H9 (cell line): ENCODE measurements around the gene RASGRF1. TPM values are rescaled to one million over a fixed set of nuclear protein-coding genes. Genes with fewer than 3 reads are reported as not detected.

ENCODE experiments used
- DNase-seq: peaks from one replicate; pipeline ENCODE4 v3.0.0-alpha.2; 2017
- H2AFZ ChIP-seq: one replicate; pipeline ENCODE4 v1.6.1; 2013; ENCODE audit warnings: mild to moderate bottlenecking, low read length, control low read depth, moderate library complexity
- H2AK5ac ChIP-seq: 2 replicates; pipeline ENCODE4 v1.6.1; 2013; ENCODE audit warnings: low read length, control low read depth, mixed read lengths; ENCODE audit not compliant: insufficient read length
- H2BK120ac ChIP-seq: one replicate; pipeline ENCODE4 v1.6.1; 2013; ENCODE audit warnings: low read depth, mild to moderate bottlenecking, low read length, control low read depth, inconsistent platforms; ENCODE audit not compliant: poor library complexity, severe bottlenecking
- H2BK12ac ChIP-seq: 2 replicates; pipeline ENCODE4 v1.6.1; 2013; ENCODE audit warnings: low read length, control low read depth, mixed read lengths, low read depth; ENCODE audit not compliant: insufficient read length
- H2BK15ac ChIP-seq: 2 replicates; pipeline ENCODE4 v1.6.1; 2013; ENCODE audit warnings: low read depth, low read length, control low read depth
- H2BK20ac ChIP-seq: one replicate; pipeline ENCODE4 v1.6.1; 2013; ENCODE audit warnings: low read depth, mild to moderate bottlenecking, low read length, control low read depth, inconsistent platforms; ENCODE audit not compliant: poor library complexity, severe bottlenecking
- H2BK5ac ChIP-seq: 2 replicates; pipeline ENCODE4 v1.6.1; 2013; ENCODE audit warnings: low read length, control low read depth, mixed read lengths; ENCODE audit not compliant: insufficient read length
- H3K14ac ChIP-seq: 2 replicates; pipeline ENCODE4 v1.6.1; 2013; ENCODE audit warnings: low read length, control low read depth; ENCODE audit not compliant: insufficient read depth
- H3K18ac ChIP-seq: 2 replicates; pipeline ENCODE4 v1.6.1; 2013; ENCODE audit warnings: low read depth, mild to moderate bottlenecking, mixed read lengths, low read length, control low read depth; ENCODE audit not compliant: insufficient read length
- H3K23ac ChIP-seq: 2 replicates; pipeline ENCODE4 v1.6.1; 2013; ENCODE audit warnings: low read length, control low read depth, mixed read lengths, low read depth; ENCODE audit not compliant: insufficient read length
- H3K23me2 ChIP-seq: 2 replicates; pipeline ENCODE4 v1.6.1; 2013; ENCODE audit warnings: low read depth, mild to moderate bottlenecking, mixed read lengths, low read length, control low read depth; ENCODE audit not compliant: insufficient read length, poor library complexity, severe bottlenecking
- H3K27ac ChIP-seq: 2 replicates; pipeline ENCODE4 v1.5.1; 2013; ENCODE audit warnings: low read length, control low read depth, mixed read lengths, low read depth; ENCODE audit not compliant: insufficient read length
- H3K27me3 ChIP-seq: 2 replicates; pipeline ENCODE4 v1.6.1; 2013; ENCODE audit warnings: low read length, control low read depth, inconsistent platforms; ENCODE audit not compliant: insufficient read depth
- H3K4ac ChIP-seq: 2 replicates; pipeline ENCODE4 v1.6.1; 2013; ENCODE audit warnings: low read depth, mild to moderate bottlenecking, control low read depth, inconsistent platforms, low read length, moderate library complexity
- H3K4me1 ChIP-seq: 2 replicates; pipeline ENCODE4 v1.6.1; 2013; ENCODE audit warnings: low read length, control low read depth, inconsistent platforms; ENCODE audit not compliant: insufficient read depth
- H3K4me2 ChIP-seq: 2 replicates; pipeline ENCODE4 v1.6.1; 2013; ENCODE audit warnings: low read length, control low read depth, mixed read lengths; ENCODE audit not compliant: insufficient read length, insufficient read depth
- H3K56ac ChIP-seq: 2 replicates; pipeline ENCODE4 v1.6.1; 2013; ENCODE audit warnings: low read depth, mild to moderate bottlenecking, mixed read lengths, low read length, control low read depth; ENCODE audit not compliant: insufficient read length
- H3K79me1 ChIP-seq: 2 replicates; pipeline ENCODE4 v1.6.1; 2013; ENCODE audit warnings: low read depth, mild to moderate bottlenecking, moderate library complexity, low read length, control low read depth, inconsistent platforms; ENCODE audit not compliant: insufficient read depth, poor library complexity, severe bottlenecking
- H3K79me2 ChIP-seq: 2 replicates; pipeline ENCODE4 v1.6.1; 2013; ENCODE audit warnings: low read length, control low read depth, inconsistent platforms; ENCODE audit not compliant: insufficient read depth
- H3K9ac ChIP-seq: 2 replicates; pipeline ENCODE4 v1.6.1; 2013; ENCODE audit warnings: low read length, control low read depth, mixed read lengths; ENCODE audit not compliant: insufficient read length; ENCODE audit errors: extremely low read depth
- H3K9me3 ChIP-seq: one replicate; pipeline ENCODE4 v1.6.1; 2013; ENCODE audit warnings: low read depth, low read length, inconsistent platforms; ENCODE audit not compliant: control insufficient read depth
- H3T11ph ChIP-seq: one replicate; pipeline ENCODE4 v1.6.1; 2013; ENCODE audit warnings: mild to moderate bottlenecking, low read length, control low read depth, inconsistent platforms
- H4K20me1 ChIP-seq: one replicate; pipeline ENCODE4 v1.6.1; 2013; ENCODE audit not compliant: control insufficient read depth, insufficient read length, insufficient read depth
- H4K5ac ChIP-seq: 2 replicates; pipeline ENCODE4 v1.6.1; 2013; ENCODE audit warnings: low read depth, mild to moderate bottlenecking, mixed read lengths, low read length, control low read depth; ENCODE audit not compliant: insufficient read length
- H4K8ac ChIP-seq: replicated peaks from 2 replicates; pipeline ENCODE4 v1.6.1; 2013; ENCODE audit warnings: low read length, control low read depth, mixed read lengths, low read depth; ENCODE audit not compliant: insufficient read length
- H4K91ac ChIP-seq: 2 replicates; pipeline ENCODE4 v1.6.1; 2013; ENCODE audit warnings: low read depth, mild to moderate bottlenecking, moderate library complexity, mixed read lengths, low read length, control low read depth; ENCODE audit not compliant: insufficient read length
- H3K27ac Mint-ChIP-seq, 3 experiments: 2 replicates in 2 of 3; 3 replicates in 1 of 3; pipeline ENCODE4 v1.8.0; 2020 to 2021; ENCODE audit warnings: mixed read lengths in 3 of 3, mild to moderate bottlenecking in 1 of 3, moderate library complexity in 1 of 3
- H3K27me3 Mint-ChIP-seq: 2 replicates; pipeline ENCODE4 v1.8.0; 2021; ENCODE audit warnings: low read depth, mild to moderate bottlenecking, moderate library complexity, mixed read lengths
- H3K36me3 Mint-ChIP-seq, 3 experiments: 2 replicates in 2 of 3; 3 replicates in 1 of 3; pipeline ENCODE4 v1.8.0; 2020 to 2021; ENCODE audit warnings: low read depth in 3 of 3, mixed read lengths in 3 of 3; ENCODE audit not compliant: insufficient read depth in 1 of 3
- H3K4me1 Mint-ChIP-seq, 2 experiments: 2 replicates each; pipeline ENCODE4 v1.8.0; 2020; ENCODE audit warnings: mixed read lengths in 2 of 2
- H3K4me3 Mint-ChIP-seq, 2 experiments: 2 replicates in 1 of 2; 3 replicates in 1 of 2; pipeline ENCODE4 v1.8.0; 2020 to 2021; ENCODE audit warnings: mild to moderate bottlenecking in 2 of 2, mixed read lengths in 2 of 2, moderate library complexity in 1 of 2
- H3K9me3 Mint-ChIP-seq, 2 experiments: 2 replicates in 1 of 2; 3 replicates in 1 of 2; pipeline ENCODE4 v1.8.0; 2020; ENCODE audit warnings: mild to moderate bottlenecking in 2 of 2, mixed read lengths in 2 of 2, moderate library complexity in 1 of 2
- WGBS: extraction: QIAGEN DNeasy Blood & Tissue Kit; methylation state at CpG from one replicate; pipeline ENCODE4 v1.1.7; 2013; ENCODE audit warnings: missing lambda C conversion rate, low lambda C conversion rate, mixed read lengths; ENCODE audit not compliant: insufficient read length; ENCODE audit errors: extremely low coverage; 5-methylcytosine and 5-hydroxymethylcytosine counted together
- total RNA-seq: library from RNA; stranded (reverse); gene quantifications from 2 replicates; pipeline ENCODE4 v1.2.1, GENCODE V29; 2021
- TF ChIP-seq, protein P1 (sequence below): fragments of 200-600 bp; sonication (generic); conservative IDR thresholded peaks from 3 replicates; pipeline ENCODE4 v1.8.0; 2021; ENCODE audit warnings: antibody characterized with exemption, mild to moderate bottlenecking

The RASGRF1 gene
- total RNA-seq, 1 experiment from 2014 or later, result 0.48 TPM

DNA sequence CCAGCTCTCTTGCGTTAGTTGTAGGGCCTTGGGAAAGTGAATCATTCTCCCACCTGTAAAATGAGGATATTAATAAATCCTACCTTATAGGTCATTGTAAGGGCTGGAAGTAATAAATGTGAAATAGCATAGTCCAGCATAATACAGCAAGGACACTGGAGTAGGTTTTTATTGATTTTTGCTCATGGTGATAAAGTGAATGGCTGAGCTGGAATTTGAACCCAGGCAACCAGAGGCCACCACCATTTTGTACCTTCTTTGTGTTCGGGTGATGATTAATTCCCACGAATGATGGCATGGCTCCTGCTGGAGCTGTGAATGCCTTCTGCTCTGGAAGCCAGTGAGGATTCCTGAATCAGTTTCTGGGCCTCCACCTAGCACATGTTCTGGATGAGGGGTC, 177.6 kb downstream of the RASGRF1 start:
- no peak overlapping the region for H3K4me3 Mint-ChIP-seq
- Histone ChIP-seq H3K23me2 (no peaks in the 10 kb centered on the region), H3K18ac (no peak overlapping the region), H3T11ph (no peak overlapping the region), H2BK5ac (no peak overlapping the region), H3K4ac (no peak overlapping the region), H2AFZ (no peak overlapping the region), H2BK15ac (no peak overlapping the region), H3K14ac (no peak overlapping the region), H4K8ac (no peak overlapping the region), H3K9me3 (no peaks in the 10 kb centered on the region), H2BK120ac (no peak overlapping the region), H3K79me2 (no peaks in the 10 kb centered on the region), H3K9ac (no peak overlapping the region), H2BK12ac (no peak overlapping the region), H4K5ac (no peak overlapping the region), H3K56ac (no peak overlapping the region), H3K4me2 (no peak overlapping the region), H3K27ac (no peak overlapping the region), H4K20me1 (no peaks in the 10 kb centered on the region), H2BK20ac (no peak overlapping the region), H3K79me1 (no peaks in the 10 kb centered on the region), H3K23ac (no peak overlapping the region), H3K4me1 (no peaks in the 10 kb centered on the region), H4K91ac (no peak overlapping the region), H2AK5ac (no peak overlapping the region), H3K27me3 (no peaks in the 10 kb centered on the region)
- WGBS, result no CpG with 5 or more reads among the region's 3 CpGs
- no peak overlapping the region; a peak in 1 of 7 replicates for H3K27ac Mint-ChIP-seq
- H3K9me3 Mint-ChIP-seq, result no peaks in the 10 kb centered on the region
- no peaks in the 10 kb centered on the region for H3K27me3 Mint-ChIP-seq
- H3K36me3 Mint-ChIP-seq, result peaks cover 15 to 47% (median 47%) of the 10 kb centered on the region in 3 experiments; a peak in 6 of 7 replicates
- DNase-seq, result no peak
- peaks cover 7 to 9% of the 10 kb centered on the region in 2 experiments for H3K4me1 Mint-ChIP-seq
- TF ChIP-seq, protein P1, sequence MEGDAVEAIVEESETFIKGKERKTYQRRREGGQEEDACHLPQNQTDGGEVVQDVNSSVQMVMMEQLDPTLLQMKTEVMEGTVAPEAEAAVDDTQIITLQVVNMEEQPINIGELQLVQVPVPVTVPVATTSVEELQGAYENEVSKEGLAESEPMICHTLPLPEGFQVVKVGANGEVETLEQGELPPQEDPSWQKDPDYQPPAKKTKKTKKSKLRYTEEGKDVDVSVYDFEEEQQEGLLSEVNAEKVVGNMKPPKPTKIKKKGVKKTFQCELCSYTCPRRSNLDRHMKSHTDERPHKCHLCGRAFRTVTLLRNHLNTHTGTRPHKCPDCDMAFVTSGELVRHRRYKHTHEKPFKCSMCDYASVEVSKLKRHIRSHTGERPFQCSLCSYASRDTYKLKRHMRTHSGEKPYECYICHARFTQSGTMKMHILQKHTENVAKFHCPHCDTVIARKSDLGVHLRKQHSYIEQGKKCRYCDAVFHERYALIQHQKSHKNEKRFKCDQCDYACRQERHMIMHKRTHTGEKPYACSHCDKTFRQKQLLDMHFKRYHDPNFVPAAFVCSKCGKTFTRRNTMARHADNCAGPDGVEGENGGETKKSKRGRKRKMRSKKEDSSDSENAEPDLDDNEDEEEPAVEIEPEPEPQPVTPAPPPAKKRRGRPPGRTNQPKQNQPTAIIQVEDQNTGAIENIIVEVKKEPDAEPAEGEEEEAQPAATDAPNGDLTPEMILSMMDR, result no peak
